SK-N-SH treated with all-trans-retinoic acid at 6 μM for 48 hours (cell line): ENCODE data around the gene CDX2.

Experiments
- ESRRG ChIP-seq: fragments of 250-450 bp; sonication (Bioruptor Pico); IDR thresholded peaks from 2 replicates; pipeline ENCODE4 v1.6.1; 2021; ENCODE audit warnings: mild to moderate bottlenecking
- GLIS3 ChIP-seq: fragments of 250-450 bp; sonication (Bioruptor Pico); IDR thresholded peaks from 2 replicates; pipeline ENCODE4 v1.5.0; 2020; ENCODE audit warnings: mild to moderate bottlenecking, moderate library complexity
- ISL1 ChIP-seq: fragments of 250-450 bp; sonication (Bioruptor Pico); IDR thresholded peaks from 2 replicates; pipeline ENCODE4 v2.1.2; 2022; ENCODE audit warnings: mild to moderate bottlenecking, moderate library complexity
- OSR1 ChIP-seq: fragments of 250-450 bp; sonication (Bioruptor Pico); IDR thresholded peaks from 2 replicates; pipeline ENCODE4 v1.8.0; 2022; ENCODE audit warnings: moderate library complexity, mild to moderate bottlenecking, inconsistent platforms
- PPARA ChIP-seq: fragments of 250-450 bp; sonication (Bioruptor Pico); IDR thresholded peaks from 2 replicates; pipeline ENCODE4 v1.5.0; 2020; ENCODE audit warnings: mild to moderate bottlenecking, borderline replicate concordance
- RARB ChIP-seq: fragments of 250-450 bp; sonication (Bioruptor Pico); IDR thresholded peaks from 2 replicates; pipeline ENCODE4 v1.8.0; 2021; ENCODE audit warnings: mild to moderate bottlenecking, moderate library complexity
- SNAI2 ChIP-seq: fragments of 250-450 bp; sonication (Bioruptor Pico); IDR thresholded peaks from 2 replicates; pipeline ENCODE4 v1.5.0; 2020; ENCODE audit warnings: mild to moderate bottlenecking, moderate library complexity
- TCF4 ChIP-seq: fragments of 250-450 bp; sonication (Bioruptor Pico); IDR thresholded peaks from 2 replicates; pipeline ENCODE4 v1.8.0; 2021; ENCODE audit warnings: mild to moderate bottlenecking, moderate library complexity, borderline replicate concordance
- TOX ChIP-seq: fragments of 250-450 bp; sonication (Bioruptor Pico); IDR thresholded peaks from 2 replicates; pipeline ENCODE4 v1.8.0; 2021; ENCODE audit warnings: mild to moderate bottlenecking, moderate library complexity, borderline replicate concordance
- ZFP3 ChIP-seq: fragments of 250-450 bp; sonication (Bioruptor Pico); IDR thresholded peaks from 2 replicates; pipeline ENCODE4 v1.5.0; 2020; ENCODE audit warnings: mild to moderate bottlenecking, moderate library complexity
- ZFP30 ChIP-seq: fragments of 450-650 bp; formaldehyde crosslinking; IDR thresholded peaks from 2 replicates; pipeline ENCODE4 v1.5.0; 2022; ENCODE audit warnings: mild to moderate bottlenecking, moderate library complexity
- ZNF8 ChIP-seq: fragments of 450-650 bp; formaldehyde crosslinking; IDR thresholded peaks from 2 replicates; pipeline ENCODE4 v1.5.0; 2020; ENCODE audit warnings: mild to moderate bottlenecking, moderate library complexity
- TF ChIP-seq, protein P1 (sequence below): fragments of 250-450 bp; sonication (Bioruptor Pico); IDR thresholded peaks from 2 replicates; pipeline ENCODE4 v1.8.0; 2020; ENCODE audit warnings: mild to moderate bottlenecking, moderate library complexity, borderline replicate concordance
- TF ChIP-seq, protein P2 (sequence below): fragments of 250-450 bp; sonication (Bioruptor Pico); IDR thresholded peaks from 2 replicates; pipeline ENCODE4 v1.5.0; 2020; ENCODE audit warnings: mild to moderate bottlenecking, moderate library complexity

DNA sequence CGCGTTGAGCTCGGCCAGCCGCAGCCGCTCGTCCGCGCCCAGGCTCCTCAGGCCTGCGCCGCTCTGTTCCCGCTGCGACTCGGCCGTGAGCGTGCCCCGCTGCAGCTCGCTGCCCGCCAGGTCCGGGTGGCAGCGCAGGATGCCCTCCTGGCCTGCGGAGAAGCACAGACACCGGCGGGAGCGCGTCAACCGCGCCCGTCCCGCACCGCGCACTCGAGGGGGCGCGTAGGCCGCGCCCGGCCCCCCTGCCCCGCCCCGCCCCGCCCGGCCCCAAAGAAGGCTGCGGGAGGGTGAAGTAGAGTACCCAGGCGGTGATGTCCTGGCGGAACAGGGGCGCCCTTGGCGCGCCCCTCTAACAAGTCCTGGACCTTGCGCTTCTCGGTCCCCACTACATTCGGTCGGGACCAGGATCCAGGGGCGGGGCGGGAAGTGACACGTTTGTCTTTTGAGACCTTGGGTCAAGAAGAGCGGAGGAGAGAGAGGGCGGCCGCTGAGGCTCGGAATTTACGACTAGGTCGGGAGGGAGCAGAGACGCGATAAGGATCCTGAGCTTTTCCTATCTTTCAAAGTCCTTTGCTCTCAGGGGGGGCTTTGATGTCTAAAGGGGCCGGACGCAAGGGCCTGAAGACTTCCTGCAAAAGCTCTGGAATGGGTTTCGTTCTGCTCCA lies 9.3 kb upstream of the CDX2 start:
- no peak for TF ChIP-seq PPARA (CRISPR knock-in tag)
- TF ChIP-seq, protein P1, sequence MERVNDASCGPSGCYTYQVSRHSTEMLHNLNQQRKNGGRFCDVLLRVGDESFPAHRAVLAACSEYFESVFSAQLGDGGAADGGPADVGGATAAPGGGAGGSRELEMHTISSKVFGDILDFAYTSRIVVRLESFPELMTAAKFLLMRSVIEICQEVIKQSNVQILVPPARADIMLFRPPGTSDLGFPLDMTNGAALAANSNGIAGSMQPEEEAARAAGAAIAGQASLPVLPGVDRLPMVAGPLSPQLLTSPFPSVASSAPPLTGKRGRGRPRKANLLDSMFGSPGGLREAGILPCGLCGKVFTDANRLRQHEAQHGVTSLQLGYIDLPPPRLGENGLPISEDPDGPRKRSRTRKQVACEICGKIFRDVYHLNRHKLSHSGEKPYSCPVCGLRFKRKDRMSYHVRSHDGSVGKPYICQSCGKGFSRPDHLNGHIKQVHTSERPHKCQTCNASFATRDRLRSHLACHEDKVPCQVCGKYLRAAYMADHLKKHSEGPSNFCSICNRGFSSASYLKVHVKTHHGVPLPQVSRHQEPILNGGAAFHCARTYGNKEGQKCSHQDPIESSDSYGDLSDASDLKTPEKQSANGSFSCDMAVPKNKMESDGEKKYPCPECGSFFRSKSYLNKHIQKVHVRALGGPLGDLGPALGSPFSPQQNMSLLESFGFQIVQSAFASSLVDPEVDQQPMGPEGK (CRISPR knock-in tag), result no peak
- TF ChIP-seq ISL1 (CRISPR knock-in tag), result no peak
- no peak for TF ChIP-seq RARB (CRISPR knock-in tag)
- TF ChIP-seq ZFP3 (CRISPR knock-in tag), result no peak
- no peak for TF ChIP-seq ZFP30 (CRISPR knock-in tag)
- no peak for TF ChIP-seq ZNF8
- TF ChIP-seq ESRRG (CRISPR knock-in tag), result no peak
- TF ChIP-seq OSR1, result no peak
- TF ChIP-seq, protein P2, sequence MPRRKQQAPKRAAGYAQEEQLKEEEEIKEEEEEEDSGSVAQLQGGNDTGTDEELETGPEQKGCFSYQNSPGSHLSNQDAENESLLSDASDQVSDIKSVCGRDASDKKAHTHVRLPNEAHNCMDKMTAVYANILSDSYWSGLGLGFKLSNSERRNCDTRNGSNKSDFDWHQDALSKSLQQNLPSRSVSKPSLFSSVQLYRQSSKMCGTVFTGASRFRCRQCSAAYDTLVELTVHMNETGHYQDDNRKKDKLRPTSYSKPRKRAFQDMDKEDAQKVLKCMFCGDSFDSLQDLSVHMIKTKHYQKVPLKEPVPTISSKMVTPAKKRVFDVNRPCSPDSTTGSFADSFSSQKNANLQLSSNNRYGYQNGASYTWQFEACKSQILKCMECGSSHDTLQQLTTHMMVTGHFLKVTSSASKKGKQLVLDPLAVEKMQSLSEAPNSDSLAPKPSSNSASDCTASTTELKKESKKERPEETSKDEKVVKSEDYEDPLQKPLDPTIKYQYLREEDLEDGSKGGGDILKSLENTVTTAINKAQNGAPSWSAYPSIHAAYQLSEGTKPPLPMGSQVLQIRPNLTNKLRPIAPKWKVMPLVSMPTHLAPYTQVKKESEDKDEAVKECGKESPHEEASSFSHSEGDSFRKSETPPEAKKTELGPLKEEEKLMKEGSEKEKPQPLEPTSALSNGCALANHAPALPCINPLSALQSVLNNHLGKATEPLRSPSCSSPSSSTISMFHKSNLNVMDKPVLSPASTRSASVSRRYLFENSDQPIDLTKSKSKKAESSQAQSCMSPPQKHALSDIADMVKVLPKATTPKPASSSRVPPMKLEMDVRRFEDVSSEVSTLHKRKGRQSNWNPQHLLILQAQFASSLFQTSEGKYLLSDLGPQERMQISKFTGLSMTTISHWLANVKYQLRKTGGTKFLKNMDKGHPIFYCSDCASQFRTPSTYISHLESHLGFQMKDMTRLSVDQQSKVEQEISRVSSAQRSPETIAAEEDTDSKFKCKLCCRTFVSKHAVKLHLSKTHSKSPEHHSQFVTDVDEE (CRISPR knock-in tag), result no peak
- no peak for TF ChIP-seq TOX (CRISPR knock-in tag)
- TF ChIP-seq SNAI2 (CRISPR knock-in tag), result no peak
- no peak for TF ChIP-seq GLIS3
- no peak for TF ChIP-seq TCF4 (CRISPR knock-in tag)
